ENCODE results near the gene NELFB. TPM values are rescaled to one million over a fixed set of nuclear protein-coding genes. Genes with fewer than 3 reads are reported as not detected.
A peak's percentile ranks its signal among the peaks of the same experiment; 100 is the strongest.

Gene NELFB
- total and polyA plus RNA-seq, 4 donors, result 29.6 to 83.7 (median 55.4) TPM

DNA sequence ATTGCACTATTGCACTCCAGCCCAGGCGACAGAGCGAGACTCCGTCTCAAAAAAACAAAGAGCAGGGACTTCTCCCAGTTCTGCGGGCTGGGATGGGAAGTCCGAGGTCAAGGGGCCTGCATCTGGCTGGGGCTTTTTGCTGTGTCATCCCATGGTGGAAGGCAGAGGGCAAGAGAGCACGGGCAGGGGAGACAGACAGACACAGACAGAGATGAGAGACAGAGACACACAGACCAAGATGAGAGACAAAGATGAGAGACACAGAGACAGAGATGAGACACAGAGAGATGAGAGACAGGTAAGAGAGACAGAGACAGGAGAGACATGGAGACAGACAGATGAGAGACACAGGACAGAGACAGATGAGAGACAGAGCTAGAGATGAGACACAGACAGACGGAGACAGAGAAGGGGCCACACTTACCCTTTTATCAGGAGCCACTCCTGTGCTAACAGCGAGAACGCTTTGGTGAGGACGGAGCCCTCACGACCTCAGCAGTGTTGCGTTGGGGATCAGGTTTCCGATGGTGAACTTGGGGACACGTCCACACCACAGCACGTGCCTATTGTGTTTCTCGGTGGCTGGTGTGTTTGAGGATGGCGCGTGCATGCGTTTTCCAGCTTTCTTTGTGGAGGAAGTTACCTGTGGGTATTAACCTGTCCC lies 13.5 kb downstream of the NELFB start:
- no peaks in the 10 kb centered on the region for H3K9me3 ChIP-seq (ENCODE audit: control insufficient read depth, insufficient read depth, low read length)
- no peaks in the 10 kb centered on the region for H3K4me1 ChIP-seq (ENCODE audit: control insufficient read depth, insufficient read depth, low read length)
- H3K36me3 ChIP-seq (ENCODE audit: control insufficient read depth, insufficient read depth, low read length), result peaks cover 96% of the 10 kb centered on the region
- H3K27me3 ChIP-seq (ENCODE audit: control insufficient read depth, insufficient read depth, low read length), result no peaks in the 10 kb centered on the region
- no peak overlapping the region for H3K4me3 ChIP-seq (ENCODE audit: low read depth, low read length)
- WGBS (ENCODE audit: insufficient coverage), result 93% methylated on average over 18 of the region's 19 CpGs
- DNase-seq (ENCODE audit: low read depth in 4 of 6, low spot score in 6 of 6), result peak in 1 of 6 donors; percentile 0
- no peak overlapping the region for H3K27ac ChIP-seq (ENCODE audit: low read depth, low read length)

DNA sequence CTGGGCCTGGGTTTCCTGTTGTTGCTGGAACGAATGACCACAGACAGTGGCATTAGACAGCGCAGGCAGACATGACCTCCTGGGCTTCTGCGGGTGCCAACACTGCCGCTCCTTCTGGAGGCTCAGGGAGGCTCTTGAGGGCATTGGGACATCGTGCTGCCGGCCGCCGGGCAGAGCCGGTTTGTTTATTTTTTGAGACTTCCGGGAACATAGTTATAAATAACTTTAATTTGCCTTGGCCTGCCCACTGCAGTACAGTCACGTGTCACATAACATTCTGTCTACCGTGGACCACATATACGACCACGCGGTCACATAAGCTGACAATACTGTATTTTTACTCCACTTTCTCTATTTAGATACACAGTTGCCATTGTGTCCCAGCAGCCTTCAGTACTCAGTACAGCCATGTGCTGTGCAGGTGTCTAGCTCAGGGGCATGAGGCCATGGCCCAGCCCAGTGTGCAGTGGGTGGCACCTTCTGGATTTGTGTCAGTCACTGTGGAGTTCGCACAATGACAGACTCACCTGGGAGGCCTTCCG lies 14.2 kb downstream of the NELFB start:
- Histone ChIP-seq H3K36me3 (ENCODE audit: control insufficient read depth, insufficient read depth, low read length) (peaks cover 96% of the 10 kb centered on the region), H3K27me3 (ENCODE audit: control insufficient read depth, insufficient read depth, low read length) (no peaks in the 10 kb centered on the region), H3K27ac (ENCODE audit: low read depth, low read length) (no peak overlapping the region), H3K9me3 (ENCODE audit: control insufficient read depth, insufficient read depth, low read length) (no peaks in the 10 kb centered on the region), H3K4me3 (ENCODE audit: low read depth, low read length) (no peak overlapping the region), H3K4me1 (ENCODE audit: control insufficient read depth, insufficient read depth, low read length) (peaks cover 2% of the 10 kb centered on the region)
- DNase-seq (ENCODE audit: low read depth in 4 of 6, low spot score in 6 of 6), result peak in 1 of 6 donors; percentile 0
- WGBS (ENCODE audit: insufficient coverage), result 94% methylated on average over 13 of the region's 17 CpGs

DNA sequence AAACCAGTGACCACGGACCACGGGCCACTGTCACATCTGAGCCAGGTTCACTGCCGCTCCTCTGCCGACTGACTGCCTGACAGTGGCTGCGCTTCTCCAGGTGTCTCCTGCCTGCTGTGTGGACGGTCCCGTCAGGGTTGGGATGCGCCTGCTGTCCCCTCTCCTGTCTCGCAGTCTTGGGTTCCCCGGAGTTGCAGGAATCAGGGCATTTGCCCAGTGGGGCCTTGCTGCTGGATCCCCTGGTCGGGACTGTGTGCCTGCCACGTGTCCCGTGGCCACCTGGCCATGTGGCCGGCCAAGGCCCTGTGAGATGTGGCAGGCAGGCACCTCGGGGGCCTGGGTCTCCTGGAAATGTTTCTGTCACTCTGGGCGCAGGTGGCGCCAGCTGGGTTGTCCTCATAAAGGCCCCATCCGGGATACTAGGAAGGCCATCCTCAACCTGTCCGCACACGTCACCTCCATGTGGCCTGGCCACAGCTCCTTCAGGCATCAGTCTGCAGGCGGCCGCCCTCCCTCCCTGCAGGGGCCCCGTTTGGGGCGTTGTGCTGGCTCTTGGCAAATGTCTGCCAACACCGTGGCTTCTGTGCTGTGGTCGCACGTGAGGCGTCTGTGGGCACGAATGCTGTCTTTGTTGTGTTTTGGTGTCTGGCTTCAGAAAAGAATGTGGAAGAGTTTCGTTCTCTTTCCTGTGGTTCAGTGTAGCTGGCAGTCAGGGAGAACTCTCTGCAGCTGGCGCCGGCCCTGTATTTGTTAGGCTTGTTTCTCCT lies 16.0 kb downstream of the NELFB start:
- Histone ChIP-seq H3K36me3 (ENCODE audit: control insufficient read depth, insufficient read depth, low read length) (peaks cover 95% of the 10 kb centered on the region), H3K4me1 (ENCODE audit: control insufficient read depth, insufficient read depth, low read length) (peaks cover 10% of the 10 kb centered on the region), H3K27ac (ENCODE audit: low read depth, low read length) (no peak overlapping the region), H3K4me3 (ENCODE audit: low read depth, low read length) (no peak overlapping the region), H3K27me3 (ENCODE audit: control insufficient read depth, insufficient read depth, low read length) (peaks cover 2% of the 10 kb centered on the region), H3K9me3 (ENCODE audit: control insufficient read depth, insufficient read depth, low read length) (no peaks in the 10 kb centered on the region)
- WGBS (ENCODE audit: insufficient coverage), result 89% methylated on average over 28 of the region's 32 CpGs
- DNase-seq (ENCODE audit: low read depth in 4 of 6, low spot score in 6 of 6), result peak in 1 of 6 donors; percentile 0

DNA sequence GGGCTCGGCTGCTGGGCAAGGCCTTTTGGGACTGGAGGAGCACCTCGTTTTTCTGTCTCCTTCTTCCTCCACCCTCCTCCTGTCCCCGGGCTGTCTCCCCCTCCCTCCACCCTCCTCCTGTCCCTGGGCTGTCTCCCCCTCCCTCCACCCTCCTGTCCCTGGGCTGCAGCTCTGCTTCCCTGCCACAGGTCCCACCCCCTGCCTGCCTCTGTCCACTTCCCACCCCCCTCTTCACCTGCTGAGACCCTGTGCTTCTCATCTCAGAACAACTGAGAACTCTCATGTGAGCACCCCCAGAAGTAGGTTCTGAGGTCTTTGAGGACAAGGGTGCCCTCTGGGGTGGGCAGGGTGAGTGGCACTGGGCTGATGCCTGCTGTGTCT lies 16.6 kb downstream of the NELFB start:
- Histone ChIP-seq H3K9me3 (ENCODE audit: control insufficient read depth, insufficient read depth, low read length) (no peaks in the 10 kb centered on the region), H3K4me1 (ENCODE audit: control insufficient read depth, insufficient read depth, low read length) (peaks cover 15% of the 10 kb centered on the region), H3K36me3 (ENCODE audit: control insufficient read depth, insufficient read depth, low read length) (peaks cover 92% of the 10 kb centered on the region), H3K27me3 (ENCODE audit: control insufficient read depth, insufficient read depth, low read length) (peaks cover 8% of the 10 kb centered on the region), H3K4me3 (ENCODE audit: low read depth, low read length) (no peak overlapping the region), H3K27ac (ENCODE audit: low read depth, low read length) (no peak overlapping the region)
- 51% methylated on average over 3 of the region's 3 CpGs for WGBS (ENCODE audit: insufficient coverage)
- no peak for DNase-seq (ENCODE audit: low read depth in 4 of 6, low spot score in 6 of 6)

DNA sequence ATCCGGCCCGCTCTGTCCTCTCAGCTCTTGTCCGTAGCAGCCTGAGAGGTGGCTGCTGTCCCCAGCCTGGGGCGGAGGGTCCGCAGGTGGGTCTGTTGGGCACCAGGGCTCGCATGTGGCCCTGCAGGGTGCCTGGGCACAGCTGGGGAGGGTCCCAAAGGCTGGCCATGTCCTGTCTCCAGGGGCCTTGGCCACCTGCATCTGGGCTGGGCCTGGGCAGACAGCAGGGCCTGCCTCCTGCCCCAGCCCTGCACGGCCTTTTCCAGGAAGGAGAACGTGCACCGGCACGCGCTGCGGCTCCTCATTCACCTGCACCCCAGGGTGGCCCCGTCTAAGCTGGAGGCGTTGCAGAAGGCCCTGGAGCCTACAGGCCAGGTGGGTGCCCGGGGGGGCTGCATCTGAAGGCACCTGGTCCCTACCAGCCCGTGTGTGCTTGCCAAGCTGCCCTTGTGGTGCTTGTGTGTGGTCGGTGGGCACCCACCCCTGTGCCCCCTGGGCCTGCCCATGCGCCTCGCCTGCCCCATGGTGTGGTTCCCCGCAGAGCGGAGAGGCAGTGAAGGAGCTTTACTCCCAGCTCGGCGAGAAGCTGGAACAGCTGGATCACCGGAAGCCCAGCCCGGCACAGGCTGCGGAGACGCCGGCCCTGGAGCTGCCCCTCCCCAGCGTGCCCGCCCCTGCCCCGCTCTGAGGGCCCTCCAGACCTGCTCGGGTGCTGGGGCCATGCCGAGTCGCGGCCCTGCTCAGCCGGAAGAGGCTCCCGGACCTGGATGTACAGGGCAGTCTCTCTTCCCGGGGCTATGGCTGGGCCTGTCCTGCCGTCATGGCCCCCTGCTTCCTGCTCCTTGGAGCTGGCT lies 17.3 kb downstream of the NELFB start:
- WGBS (ENCODE audit: insufficient coverage), result 92% methylated on average over 39 of the region's 39 CpGs
- H3K4me1 ChIP-seq (ENCODE audit: control insufficient read depth, insufficient read depth, low read length), result peaks cover 23% of the 10 kb centered on the region
- no peak overlapping the region for H3K4me3 ChIP-seq (ENCODE audit: low read depth, low read length)
- peaks cover 16% of the 10 kb centered on the region for H3K27me3 ChIP-seq (ENCODE audit: control insufficient read depth, insufficient read depth, low read length)
- peaks cover 85% of the 10 kb centered on the region for H3K36me3 ChIP-seq (ENCODE audit: control insufficient read depth, insufficient read depth, low read length)
- DNase-seq (ENCODE audit: low read depth in 4 of 6, low spot score in 6 of 6), result no peak
- no peak overlapping the region for H3K27ac ChIP-seq (ENCODE audit: low read depth, low read length)
- no peaks in the 10 kb centered on the region for H3K9me3 ChIP-seq (ENCODE audit: control insufficient read depth, insufficient read depth, low read length)

- Histone ChIP-seq H3K4me3 (ENCODE audit: low read depth, low read length) (no peak overlapping the region), H3K27ac (ENCODE audit: low read depth, low read length) (no peak overlapping the region), H3K27me3 (ENCODE audit: control insufficient read depth, insufficient read depth, low read length) (peaks cover 22% of the 10 kb centered on the region), H3K4me1 (ENCODE audit: control insufficient read depth, insufficient read depth, low read length) (peaks cover 29% of the 10 kb centered on the region), H3K9me3 (ENCODE audit: control insufficient read depth, insufficient read depth, low read length) (no peaks in the 10 kb centered on the region), H3K36me3 (ENCODE audit: control insufficient read depth, insufficient read depth, low read length) (peaks cover 78% of the 10 kb centered on the region)
- 83% methylated on average over 13 of the region's 13 CpGs for WGBS (ENCODE audit: insufficient coverage)
- peak in 1 of 6 donors; percentile 0 for DNase-seq (ENCODE audit: low read depth in 4 of 6, low spot score in 6 of 6)
Measured at GRCh38 chr9:137273095-137273490, 18.0 kb downstream of the NELFB start.

- 88% methylated on average over 15 of the region's 15 CpGs for WGBS (ENCODE audit: insufficient coverage)
- no peak overlapping the region for H3K4me3 ChIP-seq (ENCODE audit: low read depth, low read length)
- H3K27me3 ChIP-seq (ENCODE audit: control insufficient read depth, insufficient read depth, low read length), result peaks cover 27% of the 10 kb centered on the region
- DNase-seq (ENCODE audit: low read depth in 4 of 6, low spot score in 6 of 6), result peak in 1 of 6 donors; percentile 0
- H3K9me3 ChIP-seq (ENCODE audit: control insufficient read depth, insufficient read depth, low read length), result no peaks in the 10 kb centered on the region
- H3K4me1 ChIP-seq (ENCODE audit: control insufficient read depth, insufficient read depth, low read length), result peaks cover 30% of the 10 kb centered on the region
- peaks cover 72% of the 10 kb centered on the region for H3K36me3 ChIP-seq (ENCODE audit: control insufficient read depth, insufficient read depth, low read length)
- H3K27ac ChIP-seq (ENCODE audit: low read depth, low read length), result no peak overlapping the region
Measured at GRCh38 chr9:137273611-137274320, 18.6 kb downstream of the NELFB start.

- Histone ChIP-seq H3K27me3 (ENCODE audit: control insufficient read depth, insufficient read depth, low read length) (peaks cover 37% of the 10 kb centered on the region), H3K4me3 (ENCODE audit: low read depth, low read length) (no peak overlapping the region), H3K4me1 (ENCODE audit: control insufficient read depth, insufficient read depth, low read length) (peaks cover 30% of the 10 kb centered on the region), H3K9me3 (ENCODE audit: control insufficient read depth, insufficient read depth, low read length) (no peaks in the 10 kb centered on the region), H3K27ac (ENCODE audit: low read depth, low read length) (no peak overlapping the region), H3K36me3 (ENCODE audit: control insufficient read depth, insufficient read depth, low read length) (peaks cover 64% of the 10 kb centered on the region)
- 95% methylated on average over 9 of the region's 10 CpGs for WGBS (ENCODE audit: insufficient coverage)
- peak in 1 of 6 donors; percentile 0 for DNase-seq (ENCODE audit: low read depth in 4 of 6, low spot score in 6 of 6)
Measured at GRCh38 chr9:137275203-137275587, 20.1 kb downstream of the NELFB start.
